MM.1S (cell line): ENCODE measurements around the gene ENTREP3.

ENCODE experiments used
- DNase-seq: peaks from one replicate; pipeline ENCODE4 v3.0.0-alpha.2; 2015
- H2AFZ ChIP-seq: fragments of 300-600 bp; sonication (generic); 2 replicates; pipeline ENCODE4 v1.6.0; 2016; ENCODE audit warnings: antibody characterized with exemption, low read length
- H3F3A ChIP-seq: fragments of 300-600 bp; sonication (generic); 2 replicates; pipeline ENCODE4 v1.6.1; 2016; ENCODE audit warnings: mild to moderate bottlenecking, antibody characterized with exemption, low read length, moderate library complexity, mixed read lengths; ENCODE audit not compliant: insufficient read depth
- H3K27ac ChIP-seq: fragments of 300-600 bp; sonication (generic); 2 replicates; pipeline ENCODE4 v1.5.1; 2016; ENCODE audit warnings: mild to moderate bottlenecking, low read length
- H3K27me3 ChIP-seq: fragments of 300-600 bp; sonication (generic); replicated peaks from 2 replicates; pipeline ENCODE4 v1.6.0; 2016; ENCODE audit warnings: low read length; ENCODE audit not compliant: insufficient read depth
- H3K36me3 ChIP-seq: fragments of 300-600 bp; sonication (generic); replicated peaks from 2 replicates; pipeline ENCODE4 v1.6.1; 2016; ENCODE audit warnings: mild to moderate bottlenecking, low read length, mixed read lengths; ENCODE audit not compliant: insufficient read depth
- H3K4me1 ChIP-seq: fragments of 300-600 bp; sonication (generic); 2 replicates; pipeline ENCODE4 v1.6.1; 2016; ENCODE audit warnings: low read length, mixed read lengths
- H3K4me2 ChIP-seq: fragments of 300-600 bp; sonication (generic); 2 replicates; pipeline ENCODE4 v1.6.0; 2016; ENCODE audit warnings: low read depth, low read length
- H3K4me3 ChIP-seq: fragments of 300-600 bp; sonication (generic); 2 replicates; pipeline ENCODE4 v1.5.1; 2016; ENCODE audit warnings: low read length, mixed read lengths
- H3K79me2 ChIP-seq: fragments of 300-600 bp; sonication (generic); 2 replicates; pipeline ENCODE4 v1.6.1; 2016; ENCODE audit warnings: mixed run types, low read length, mixed read lengths
- H3K9ac ChIP-seq: fragments of 300-600 bp; sonication (generic); 2 replicates; pipeline ENCODE4 v1.6.1; 2016; ENCODE audit warnings: low read length, mixed read lengths
- H3K9me2 ChIP-seq: fragments of 300-600 bp; sonication (generic); replicated peaks from 2 replicates; pipeline ENCODE4 v1.6.1; 2016; ENCODE audit warnings: mild to moderate bottlenecking, low read length, mixed read lengths; ENCODE audit not compliant: insufficient read depth
- H3K9me3 ChIP-seq: fragments of 300-600 bp; sonication (generic); replicated peaks from 2 replicates; pipeline ENCODE4 v1.6.1; 2016; ENCODE audit warnings: mild to moderate bottlenecking, low read length, mixed read lengths; ENCODE audit not compliant: insufficient read depth
- H4K20me1 ChIP-seq: fragments of 300-600 bp; sonication (generic); 2 replicates; pipeline ENCODE4 v1.6.1; 2016; ENCODE audit warnings: mild to moderate bottlenecking, low read length, moderate library complexity, mixed read lengths; ENCODE audit not compliant: insufficient read depth
- CTCF ChIP-seq: fragments of 300-600 bp; sonication (generic); IDR thresholded peaks from 2 replicates; pipeline ENCODE4 v1.5.1; 2016; ENCODE audit warnings: antibody characterized with exemption, low read length, mixed read lengths
- EZH2 ChIP-seq: fragments of 300-600 bp; sonication (generic); optimal IDR thresholded peaks from 2 replicates; pipeline ENCODE3; 2017; ENCODE audit warnings: low read depth, mild to moderate bottlenecking, antibody characterized with exemption, low read length, mixed read lengths
- EZH2phosphoT487 ChIP-seq: fragments of 300-600 bp; sonication (generic); IDR thresholded peaks from 2 replicates; pipeline ENCODE4 v1.6.1; 2018; ENCODE audit warnings: antibody characterized with exemption, low read length

ENTREP3 gene

GRCh38 chr1:155205035-155205434 lies 50.2 kb downstream of the ENTREP3 start:
- no peak overlapping the region for H3K4me3 ChIP-seq
- peaks cover 6% of the 10 kb centered on the region; the same call in 1 of the 2 replicates for H3K79me2 ChIP-seq
- H3K27me3 ChIP-seq: peaks cover 34% of the 10 kb centered on the region
- no peak for TF ChIP-seq EZH2phosphoT487
- no peak for TF ChIP-seq CTCF
- no peak for TF ChIP-seq EZH2
- H3K27ac ChIP-seq: no peak overlapping the region
- H3K36me3 ChIP-seq: no peaks in the 10 kb centered on the region
- peaks cover 13% of the 10 kb centered on the region for H3K4me1 ChIP-seq
- H2AFZ ChIP-seq: no peak overlapping the region
- no peak overlapping the region for H3K4me2 ChIP-seq
- H3K9ac ChIP-seq: no peak overlapping the region
- no peaks in the 10 kb centered on the region for H3K9me2 ChIP-seq
- no peaks in the 10 kb centered on the region for H4K20me1 ChIP-seq
- peaks cover 10% of the 10 kb centered on the region for H3F3A ChIP-seq
- H3K9me3 ChIP-seq: no peaks in the 10 kb centered on the region
- DNase-seq: no peak

- Histone ChIP-seq H2AFZ (no peak overlapping the region), H3K9me3 (no peaks in the 10 kb centered on the region), H3K4me2 (no peak overlapping the region), H3K79me2 (no peaks in the 10 kb centered on the region), H3F3A (peaks cover 6% of the 10 kb centered on the region), H3K27me3 (peaks cover 48% of the 10 kb centered on the region), H3K9ac (no peak overlapping the region), H3K9me2 (no peaks in the 10 kb centered on the region), H3K36me3 (no peaks in the 10 kb centered on the region), H3K27ac (no peak overlapping the region), H4K20me1 (no peaks in the 10 kb centered on the region), H3K4me1 (peaks cover 8% of the 10 kb centered on the region), H3K4me3 (no peak overlapping the region)
- no peak for TF ChIP-seq CTCF
- no peak for TF ChIP-seq EZH2phosphoT487
- TF ChIP-seq EZH2: no peak
- no peak for DNase-seq
Measured at GRCh38 chr1:155202731-155203515, 52.4 kb downstream of the ENTREP3 start.

- DNase-seq: no peak
- TF ChIP-seq EZH2phosphoT487 (no peak), CTCF (no peak), EZH2 (no peak)
- Histone ChIP-seq H3K9me3 (no peaks in the 10 kb centered on the region), H2AFZ (no peak overlapping the region), H3K79me2 (no peaks in the 10 kb centered on the region), H3F3A (no peaks in the 10 kb centered on the region), H3K9me2 (no peaks in the 10 kb centered on the region), H3K4me2 (no peak overlapping the region), H4K20me1 (no peaks in the 10 kb centered on the region), H3K4me3 (no peak overlapping the region), H3K27me3 (peaks cover 51% of the 10 kb centered on the region), H3K4me1 (peaks cover 3% of the 10 kb centered on the region; the same call in 1 of the 2 replicates), H3K9ac (no peak overlapping the region), H3K27ac (no peak overlapping the region), H3K36me3 (no peaks in the 10 kb centered on the region)
Measured at GRCh38 chr1:155202198-155202597, 53.1 kb downstream of the ENTREP3 start.
